ENCODE measurements around the gene CCDC187. TPM values are rescaled to one million over a fixed set of nuclear protein-coding genes. Genes with fewer than 3 reads are reported as not detected.

Gene CCDC187
- total and polyA plus RNA-seq, 2 of the 13 experiments (the other 11 are each of a cell fraction or from before 2014, with no cell fraction given): 0.03 to 0.13 TPM

DNA sequence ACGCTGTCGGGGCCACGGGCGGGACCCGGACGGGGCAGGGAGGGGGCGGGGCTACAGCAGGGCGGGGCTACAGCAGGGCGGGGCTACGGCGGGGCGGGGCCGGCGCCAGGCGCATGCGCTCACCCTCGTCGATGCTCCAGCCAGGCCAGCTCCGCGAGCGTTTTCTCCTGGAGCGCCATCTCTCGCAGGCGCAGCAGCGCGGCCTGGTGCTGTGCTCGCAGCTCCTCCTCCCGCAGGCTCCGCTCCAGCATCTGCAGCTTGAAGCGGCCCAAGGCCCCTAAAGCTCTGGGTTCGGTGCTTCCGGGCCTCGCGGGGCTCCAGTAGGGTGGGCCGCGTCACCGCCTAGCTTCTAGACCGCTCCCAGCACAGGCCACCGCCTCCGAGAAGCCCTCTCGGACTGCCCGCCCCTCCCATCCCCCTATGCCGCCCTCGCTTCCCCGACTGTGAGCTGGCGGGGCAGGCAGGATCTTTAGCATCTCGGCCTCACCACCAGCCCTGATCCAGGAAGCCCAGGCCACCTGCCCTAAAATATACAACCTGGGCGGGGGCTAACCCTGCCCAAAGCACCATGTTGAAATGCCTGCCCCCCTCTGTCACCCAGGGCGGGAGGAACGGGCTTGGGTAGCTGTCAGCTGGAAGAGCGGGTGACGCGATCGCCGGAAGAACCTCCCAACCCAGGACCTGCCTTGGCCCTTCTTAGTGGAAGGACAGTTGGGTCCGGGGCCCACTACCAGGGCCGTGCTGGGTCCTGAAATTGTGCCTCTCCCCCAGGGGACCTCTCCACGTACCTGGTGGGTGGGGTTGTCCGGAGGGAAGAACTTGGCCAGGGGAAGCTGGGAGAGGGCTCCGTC, 36.4 kb downstream of the CCDC187 start (continued):
- TF ChIP-seq ISX (CRISPR knock-in tag; conservative IDR thresholded peaks at IDR 0.05) (no peak), KDM5B (CRISPR knock-in tag; IDR thresholded peaks at IDR 0.05; ENCODE audit: borderline replicate concordance) (peak; percentile 33; the same call in 1 of the 2 replicates), ZNF501 (CRISPR knock-in tag; IDR thresholded peaks at IDR 0.05) (0 out of 2 replicates have a peak, but pooled peaks have one; percentile 55), ZNF644 (CRISPR knock-in tag; IDR thresholded peaks at IDR 0.05; ENCODE audit: low read depth) (no peak), ATRX (CRISPR knock-in tag; IDR thresholded peaks at IDR 0.05; ENCODE audit: borderline replicate concordance) (no peak), SP1 (IDR thresholded peaks at IDR 0.05) (no peak), SP1 (CRISPR knock-in tag; IDR thresholded peaks at IDR 0.05) (peak; percentile 38; the same call in 1 of the 2 replicates), MTA1 (CRISPR knock-in tag; IDR thresholded peaks at IDR 0.05; ENCODE audit: borderline replicate concordance) (0 out of 2 replicates have a peak, but pooled peaks have one; percentile 21), SPEN (CRISPR knock-in tag; IDR thresholded peaks at IDR 0.05; ENCODE audit: low read depth) (peak; percentile 17; the same call in 1 of the 2 replicates), ZNF768 (CRISPR knock-in tag; IDR thresholded peaks at IDR 0.05) (peak; percentile 44; the same call in 1 of the 2 replicates), ZMYM3 (CRISPR knock-in tag; IDR thresholded peaks at IDR 0.05) (peak; percentile 82), ZFP36 (IDR thresholded peaks at IDR 0.05; ENCODE audit: borderline replicate concordance, low read depth, low read length, partially characterized antibody) (peak; percentile 89), ZNF251 (CRISPR knock-in tag; IDR thresholded peaks at IDR 0.05) (no peak), SP5 (CRISPR knock-in tag; IDR thresholded peaks at IDR 0.05; ENCODE audit: borderline replicate concordance, low read depth) (0 out of 2 replicates have a peak, but pooled peaks have one; percentile 14), ETV6 (CRISPR knock-in tag; conservative IDR thresholded peaks at IDR 0.05) (no peak), STAG1 (CRISPR knock-in tag; IDR thresholded peaks at IDR 0.05) (peak; percentile 46), ZNF12 (CRISPR knock-in tag; IDR thresholded peaks at IDR 0.05) (0 out of 2 replicates have a peak, but pooled peaks have one; percentile 23)
- TF ChIP-seq, protein P1, sequence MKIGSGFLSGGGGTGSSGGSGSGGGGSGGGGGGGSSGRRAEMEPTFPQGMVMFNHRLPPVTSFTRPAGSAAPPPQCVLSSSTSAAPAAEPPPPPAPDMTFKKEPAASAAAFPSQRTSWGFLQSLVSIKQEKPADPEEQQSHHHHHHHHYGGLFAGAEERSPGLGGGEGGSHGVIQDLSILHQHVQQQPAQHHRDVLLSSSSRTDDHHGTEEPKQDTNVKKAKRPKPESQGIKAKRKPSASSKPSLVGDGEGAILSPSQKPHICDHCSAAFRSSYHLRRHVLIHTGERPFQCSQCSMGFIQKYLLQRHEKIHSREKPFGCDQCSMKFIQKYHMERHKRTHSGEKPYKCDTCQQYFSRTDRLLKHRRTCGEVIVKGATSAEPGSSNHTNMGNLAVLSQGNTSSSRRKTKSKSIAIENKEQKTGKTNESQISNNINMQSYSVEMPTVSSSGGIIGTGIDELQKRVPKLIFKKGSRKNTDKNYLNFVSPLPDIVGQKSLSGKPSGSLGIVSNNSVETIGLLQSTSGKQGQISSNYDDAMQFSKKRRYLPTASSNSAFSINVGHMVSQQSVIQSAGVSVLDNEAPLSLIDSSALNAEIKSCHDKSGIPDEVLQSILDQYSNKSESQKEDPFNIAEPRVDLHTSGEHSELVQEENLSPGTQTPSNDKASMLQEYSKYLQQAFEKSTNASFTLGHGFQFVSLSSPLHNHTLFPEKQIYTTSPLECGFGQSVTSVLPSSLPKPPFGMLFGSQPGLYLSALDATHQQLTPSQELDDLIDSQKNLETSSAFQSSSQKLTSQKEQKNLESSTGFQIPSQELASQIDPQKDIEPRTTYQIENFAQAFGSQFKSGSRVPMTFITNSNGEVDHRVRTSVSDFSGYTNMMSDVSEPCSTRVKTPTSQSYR (CRISPR knock-in tag; IDR thresholded peaks at IDR 0.05; ENCODE audit: borderline replicate concordance): peak; percentile 18; the same call in 1 of the 2 replicates
- TF ChIP-seq, protein P2, sequence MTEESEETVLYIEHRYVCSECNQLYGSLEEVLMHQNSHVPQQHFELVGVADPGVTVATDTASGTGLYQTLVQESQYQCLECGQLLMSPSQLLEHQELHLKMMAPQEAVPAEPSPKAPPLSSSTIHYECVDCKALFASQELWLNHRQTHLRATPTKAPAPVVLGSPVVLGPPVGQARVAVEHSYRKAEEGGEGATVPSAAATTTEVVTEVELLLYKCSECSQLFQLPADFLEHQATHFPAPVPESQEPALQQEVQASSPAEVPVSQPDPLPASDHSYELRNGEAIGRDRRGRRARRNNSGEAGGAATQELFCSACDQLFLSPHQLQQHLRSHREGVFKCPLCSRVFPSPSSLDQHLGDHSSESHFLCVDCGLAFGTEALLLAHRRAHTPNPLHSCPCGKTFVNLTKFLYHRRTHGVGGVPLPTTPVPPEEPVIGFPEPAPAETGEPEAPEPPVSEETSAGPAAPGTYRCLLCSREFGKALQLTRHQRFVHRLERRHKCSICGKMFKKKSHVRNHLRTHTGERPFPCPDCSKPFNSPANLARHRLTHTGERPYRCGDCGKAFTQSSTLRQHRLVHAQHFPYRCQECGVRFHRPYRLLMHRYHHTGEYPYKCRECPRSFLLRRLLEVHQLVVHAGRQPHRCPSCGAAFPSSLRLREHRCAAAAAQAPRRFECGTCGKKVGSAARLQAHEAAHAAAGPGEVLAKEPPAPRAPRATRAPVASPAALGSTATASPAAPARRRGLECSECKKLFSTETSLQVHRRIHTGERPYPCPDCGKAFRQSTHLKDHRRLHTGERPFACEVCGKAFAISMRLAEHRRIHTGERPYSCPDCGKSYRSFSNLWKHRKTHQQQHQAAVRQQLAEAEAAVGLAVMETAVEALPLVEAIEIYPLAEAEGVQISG (CRISPR knock-in tag; IDR thresholded peaks at IDR 0.05): 0 out of 2 replicates have a peak, but pooled peaks have one; percentile 25
- TF ChIP-seq, protein P3, sequence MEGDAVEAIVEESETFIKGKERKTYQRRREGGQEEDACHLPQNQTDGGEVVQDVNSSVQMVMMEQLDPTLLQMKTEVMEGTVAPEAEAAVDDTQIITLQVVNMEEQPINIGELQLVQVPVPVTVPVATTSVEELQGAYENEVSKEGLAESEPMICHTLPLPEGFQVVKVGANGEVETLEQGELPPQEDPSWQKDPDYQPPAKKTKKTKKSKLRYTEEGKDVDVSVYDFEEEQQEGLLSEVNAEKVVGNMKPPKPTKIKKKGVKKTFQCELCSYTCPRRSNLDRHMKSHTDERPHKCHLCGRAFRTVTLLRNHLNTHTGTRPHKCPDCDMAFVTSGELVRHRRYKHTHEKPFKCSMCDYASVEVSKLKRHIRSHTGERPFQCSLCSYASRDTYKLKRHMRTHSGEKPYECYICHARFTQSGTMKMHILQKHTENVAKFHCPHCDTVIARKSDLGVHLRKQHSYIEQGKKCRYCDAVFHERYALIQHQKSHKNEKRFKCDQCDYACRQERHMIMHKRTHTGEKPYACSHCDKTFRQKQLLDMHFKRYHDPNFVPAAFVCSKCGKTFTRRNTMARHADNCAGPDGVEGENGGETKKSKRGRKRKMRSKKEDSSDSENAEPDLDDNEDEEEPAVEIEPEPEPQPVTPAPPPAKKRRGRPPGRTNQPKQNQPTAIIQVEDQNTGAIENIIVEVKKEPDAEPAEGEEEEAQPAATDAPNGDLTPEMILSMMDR (CRISPR knock-in tag; IDR thresholded peaks at IDR 0.05): peak; percentile 71
- TF ChIP-seq, protein P4, sequence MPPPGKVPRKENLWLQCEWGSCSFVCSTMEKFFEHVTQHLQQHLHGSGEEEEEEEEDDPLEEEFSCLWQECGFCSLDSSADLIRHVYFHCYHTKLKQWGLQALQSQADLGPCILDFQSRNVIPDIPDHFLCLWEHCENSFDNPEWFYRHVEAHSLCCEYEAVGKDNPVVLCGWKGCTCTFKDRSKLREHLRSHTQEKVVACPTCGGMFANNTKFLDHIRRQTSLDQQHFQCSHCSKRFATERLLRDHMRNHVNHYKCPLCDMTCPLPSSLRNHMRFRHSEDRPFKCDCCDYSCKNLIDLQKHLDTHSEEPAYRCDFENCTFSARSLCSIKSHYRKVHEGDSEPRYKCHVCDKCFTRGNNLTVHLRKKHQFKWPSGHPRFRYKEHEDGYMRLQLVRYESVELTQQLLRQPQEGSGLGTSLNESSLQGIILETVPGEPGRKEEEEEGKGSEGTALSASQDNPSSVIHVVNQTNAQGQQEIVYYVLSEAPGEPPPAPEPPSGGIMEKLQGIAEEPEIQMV (CRISPR knock-in tag; IDR thresholded peaks at IDR 0.05; ENCODE audit: low read depth): 0 out of 2 replicates have a peak, but pooled peaks have one; percentile 26
